HepG2 (cell line): ENCODE data around the gene SLC35B2. TPM values are rescaled to one million over a fixed set of nuclear protein-coding genes. Genes with fewer than 3 reads are reported as not detected.

Experiments used
- CBX5 ChIP-seq: sonication (generic); formaldehyde crosslinking; IDR thresholded peaks from 2 replicates; pipeline ENCODE4 v1.4.0; 2020; ENCODE audit warnings: missing genetic modification reagents, borderline replicate concordance
- ELF4 ChIP-seq: sonication (generic); formaldehyde crosslinking; IDR thresholded peaks from 2 replicates; pipeline ENCODE4 v1.5.0; 2020; ENCODE audit warnings: missing genetic modification reagents, mild to moderate bottlenecking, moderate library complexity, borderline replicate concordance
- HNF4A ChIP-seq: sonication (generic); formaldehyde crosslinking; IDR thresholded peaks from 2 replicates; pipeline ENCODE4 v1.4.0; 2020; ENCODE audit warnings: missing genetic modification reagents
- HNF4G ChIP-seq, 2 experiments: sonication (generic) in 1 of 2; formaldehyde crosslinking in 1 of 2; IDR thresholded peaks; 2 replicates each; pipeline versions ENCODE4 v1.4.0 to v1.6.1; 2011 to 2020; ENCODE audit warnings: borderline replicate concordance in 2 of 2, low read depth in 2 of 2, mild to moderate bottlenecking in 2 of 2, low read length in 1 of 2, missing genetic modification reagents in 1 of 2, moderate library complexity in 1 of 2
- HOXA9 ChIP-seq: sonication (generic); formaldehyde crosslinking; IDR thresholded peaks from 2 replicates; pipeline ENCODE4 v1.8.1; 2022; ENCODE audit warnings: missing genetic modification reagents, mild to moderate bottlenecking, moderate library complexity, borderline replicate concordance
- KAT7 ChIP-seq: IDR thresholded peaks from 2 replicates; pipeline ENCODE4 v1.6.1; 2018; ENCODE audit warnings: borderline replicate concordance, missing compliant biosample characterization
- KLF16 ChIP-seq, 2 experiments: sonication (generic) in 1 of 2; formaldehyde crosslinking in 1 of 2; IDR thresholded peaks; 2 replicates each; pipeline versions ENCODE4 v1.6.1 to v1.8.0; 2016 to 2023; ENCODE audit warnings: missing genetic modification reagents in 2 of 2, missing compliant biosample characterization in 1 of 2
- MED13 ChIP-seq: sonication (generic); formaldehyde crosslinking; IDR thresholded peaks from 2 replicates; pipeline ENCODE4 v1.5.0; 2020; ENCODE audit warnings: missing genetic modification reagents
- NFIB ChIP-seq: sonication (generic); formaldehyde crosslinking; IDR thresholded peaks from 2 replicates; pipeline ENCODE4 v1.9.0; 2021; ENCODE audit warnings: missing genetic modification reagents, mild to moderate bottlenecking, borderline replicate concordance
- NFKBIZ ChIP-seq: IDR thresholded peaks from 2 replicates; pipeline ENCODE4 v1.6.1; 2018; ENCODE audit warnings: missing genetic modification reagents, missing compliant biosample characterization
- PHF20 ChIP-seq: sonication (generic); formaldehyde crosslinking; IDR thresholded peaks from 2 replicates; pipeline ENCODE4 v1.5.0; 2020; ENCODE audit warnings: mild to moderate bottlenecking, missing genetic modification reagents
- ZBTB25 ChIP-seq: IDR thresholded peaks from 2 replicates; pipeline ENCODE4 v1.6.1; 2018; ENCODE audit warnings: missing genetic modification reagents
- ZFP36L2 ChIP-seq: sonication (generic); formaldehyde crosslinking; IDR thresholded peaks from 2 replicates; pipeline ENCODE4 v1.4.0; 2020; ENCODE audit warnings: missing genetic modification reagents
- ZFX ChIP-seq: sonication (generic); formaldehyde crosslinking; IDR thresholded peaks from 2 replicates; pipeline ENCODE4 v1.4.0; 2020; ENCODE audit warnings: mild to moderate bottlenecking, low read depth, missing genetic modification reagents, moderate library complexity
- ZNF282 ChIP-seq: fragments of 450-650 bp; IDR thresholded peaks from 2 replicates; pipeline ENCODE4 v1.6.1; 2018; ENCODE audit not compliant: partially characterized antibody
- ZNF333 ChIP-seq: sonication (generic); formaldehyde crosslinking; IDR thresholded peaks from 2 replicates; pipeline ENCODE4 v1.4.0; 2020; ENCODE audit warnings: mild to moderate bottlenecking, missing genetic modification reagents, borderline replicate concordance
- ZNF362 ChIP-seq: sonication (generic); formaldehyde crosslinking; IDR thresholded peaks from 2 replicates; pipeline ENCODE4 v1.4.0; 2020; ENCODE audit warnings: missing genetic modification reagents, mild to moderate bottlenecking, borderline replicate concordance
- ZNF607 ChIP-seq: sonication (generic); formaldehyde crosslinking; IDR thresholded peaks from 2 replicates; pipeline ENCODE4 v1.5.1; 2020; ENCODE audit warnings: missing genetic modification reagents, mild to moderate bottlenecking, borderline replicate concordance
- ZSCAN12 ChIP-seq: sonication (generic); formaldehyde crosslinking; IDR thresholded peaks from 2 replicates; pipeline ENCODE4 v1.9.0; 2021; ENCODE audit warnings: mild to moderate bottlenecking, missing genetic modification reagents
- ZXDC ChIP-seq: sonication (generic); formaldehyde crosslinking; IDR thresholded peaks from 2 replicates; pipeline ENCODE4 v1.5.0; 2020; ENCODE audit warnings: mild to moderate bottlenecking, missing genetic modification reagents
- polyA plus RNA-seq, 8 experiments: library from polyadenylated mRNA; depleted of rRNA in 3 of 8; stranded (reverse) in 7 of 8; unstranded in 1 of 8; fragments of >200 nt; fragmentation: Illumina TruSeq in 4 of 8; extraction: Trizol in 4 of 8; gene quantifications; 2 replicates each; pipeline versions ENCODE4 v1.2.1 to v1.2.3, GENCODE V29; 2011 to 2016; ENCODE audit warnings: low read depth in 4 of 8, missing spikeins in 1 of 8, mixed read lengths in 1 of 8; ENCODE audit not compliant: insufficient read depth in 1 of 8
- total RNA-seq, 5 experiments: library from RNA; depleted of rRNA; stranded (reverse); fragments of >200 nt; fragmentation: Illumina TruSeq; extraction: Trizol; gene quantifications; 2 replicates each; pipeline ENCODE4 v1.2.3, GENCODE V29; 2016; ENCODE audit warnings: low read depth in 1 of 5
- TF ChIP-seq, protein P1 (sequence below): sonication (generic); formaldehyde crosslinking; IDR thresholded peaks from 2 replicates; pipeline ENCODE4 v1.8.0; 2022; ENCODE audit warnings: mild to moderate bottlenecking, missing genetic modification reagents
- TF ChIP-seq, protein P2 (sequence below): sonication (generic); formaldehyde crosslinking; IDR thresholded peaks from 2 replicates; pipeline ENCODE4 v1.5.0; 2020; ENCODE audit warnings: missing genetic modification reagents, mild to moderate bottlenecking, borderline replicate concordance

SLC35B2 gene
- total and polyA plus RNA-seq, 2 of the 13 experiments (the other 11 are each of a cell fraction or from before 2014, with no cell fraction given): 61.1 to 148 TPM

DNA sequence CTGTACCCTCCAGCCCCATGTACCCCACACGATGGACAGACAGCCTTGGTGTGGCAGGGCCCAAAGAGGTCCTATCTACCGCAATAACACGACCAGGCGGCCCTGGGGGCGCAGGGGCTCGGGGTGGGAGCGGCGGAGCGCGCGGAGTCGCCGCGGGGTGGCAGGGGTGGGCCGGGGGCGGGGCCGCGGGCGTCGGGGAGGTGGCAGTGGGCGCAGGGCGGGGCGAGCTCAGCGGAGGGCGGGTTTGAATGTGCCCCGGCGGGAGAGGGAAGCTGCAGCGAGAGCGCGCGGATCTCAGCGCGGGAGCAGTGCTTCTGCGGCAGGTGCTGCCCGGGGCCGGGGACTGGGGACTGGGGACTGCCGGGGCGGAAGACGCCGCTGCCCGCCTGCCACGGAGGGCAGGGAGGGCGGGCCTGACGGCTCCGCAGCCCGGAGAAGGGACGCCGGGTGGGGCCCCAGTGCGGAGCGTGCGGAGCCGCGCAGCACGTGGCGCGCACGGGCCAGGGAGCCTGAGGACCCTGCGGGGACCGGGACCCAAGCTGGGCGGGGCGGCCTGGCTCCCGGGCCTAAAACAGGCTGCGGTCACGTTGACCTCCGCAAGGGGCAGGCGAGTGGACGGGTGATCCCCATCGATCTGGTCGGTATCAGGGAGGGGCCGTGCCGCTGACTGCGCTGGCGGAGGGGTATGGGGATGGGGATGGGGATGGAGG, 33.9 kb downstream of the SLC35B2 start, which contains the start of gene SLC29A1 (continued):
- peak in 1 of 2 experiments; percentile 34; a peak in 1 of 4 replicates for TF ChIP-seq KLF16 (CRISPR knock-in tag; IDR thresholded peaks at IDR 0.05)
- TF ChIP-seq, protein P1, sequence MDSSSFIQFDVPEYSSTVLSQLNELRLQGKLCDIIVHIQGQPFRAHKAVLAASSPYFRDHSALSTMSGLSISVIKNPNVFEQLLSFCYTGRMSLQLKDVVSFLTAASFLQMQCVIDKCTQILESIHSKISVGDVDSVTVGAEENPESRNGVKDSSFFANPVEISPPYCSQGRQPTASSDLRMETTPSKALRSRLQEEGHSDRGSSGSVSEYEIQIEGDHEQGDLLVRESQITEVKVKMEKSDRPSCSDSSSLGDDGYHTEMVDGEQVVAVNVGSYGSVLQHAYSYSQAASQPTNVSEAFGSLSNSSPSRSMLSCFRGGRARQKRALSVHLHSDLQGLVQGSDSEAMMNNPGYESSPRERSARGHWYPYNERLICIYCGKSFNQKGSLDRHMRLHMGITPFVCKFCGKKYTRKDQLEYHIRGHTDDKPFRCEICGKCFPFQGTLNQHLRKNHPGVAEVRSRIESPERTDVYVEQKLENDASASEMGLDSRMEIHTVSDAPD (CRISPR knock-in tag): no peak
- no peak for TF ChIP-seq NFIB (CRISPR knock-in tag)
- no peak for TF ChIP-seq CBX5
- no peak for TF ChIP-seq ZNF282
- no peak for TF ChIP-seq ELF4 (CRISPR knock-in tag)
- peak; percentile 49; the same call in 1 of the 2 replicates for TF ChIP-seq MED13 (CRISPR knock-in tag)
- TF ChIP-seq NFKBIZ (CRISPR knock-in tag): no peak
- peak; percentile 81 for TF ChIP-seq ZFX (CRISPR knock-in tag)
- peak; percentile 58; the same call in 1 of the 2 replicates for TF ChIP-seq HNF4A
- TF ChIP-seq ZSCAN12: peak; percentile 54; the same call in 1 of the 2 replicates
- no peak; the same call in 1 of the 2 replicates for TF ChIP-seq ZNF362 (CRISPR knock-in tag)
- TF ChIP-seq PHF20 (CRISPR knock-in tag): peak; percentile 54; the same call in 1 of the 2 replicates
- TF ChIP-seq ZNF607: peak; percentile 93
- no peak for TF ChIP-seq KAT7 (CRISPR knock-in tag)
- no peak for TF ChIP-seq HOXA9 (CRISPR knock-in tag)
- peak; percentile 84 for TF ChIP-seq ZXDC (CRISPR knock-in tag)
- no peak; the same call in 1 of the 2 replicates for TF ChIP-seq HNF4G (IDR thresholded peaks at IDR 0.05; ENCODE audit: borderline replicate concordance, low read depth, low read length)
- no peak for TF ChIP-seq HNF4G (CRISPR knock-in tag; IDR thresholded peaks at IDR 0.05; ENCODE audit: borderline replicate concordance, low read depth)
- no peak for TF ChIP-seq ZBTB25 (CRISPR knock-in tag)
- TF ChIP-seq ZNF333 (CRISPR knock-in tag): no peak
- TF ChIP-seq, protein P2, sequence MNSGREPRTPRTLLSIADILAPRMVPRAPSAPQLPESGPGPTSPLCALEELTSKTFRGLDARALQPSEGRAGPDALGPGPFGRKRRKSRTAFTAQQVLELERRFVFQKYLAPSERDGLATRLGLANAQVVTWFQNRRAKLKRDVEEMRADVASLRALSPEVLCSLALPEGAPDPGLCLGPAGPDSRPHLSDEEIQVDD (CRISPR knock-in tag): peak; percentile 93
- TF ChIP-seq ZFP36L2: no peak
